ENCODE measurements around the gene RAB20. TPM values are rescaled to one million over a fixed set of nuclear protein-coding genes. Genes with fewer than 3 reads are reported as not detected.

Gene RAB20
- total and polyA plus RNA-seq, 9 of the 15 experiments (the other 6 are each of a cell fraction or from before 2014, with no cell fraction given) = 0.62 to 9.2 (median 5.4) TPM

DNA sequence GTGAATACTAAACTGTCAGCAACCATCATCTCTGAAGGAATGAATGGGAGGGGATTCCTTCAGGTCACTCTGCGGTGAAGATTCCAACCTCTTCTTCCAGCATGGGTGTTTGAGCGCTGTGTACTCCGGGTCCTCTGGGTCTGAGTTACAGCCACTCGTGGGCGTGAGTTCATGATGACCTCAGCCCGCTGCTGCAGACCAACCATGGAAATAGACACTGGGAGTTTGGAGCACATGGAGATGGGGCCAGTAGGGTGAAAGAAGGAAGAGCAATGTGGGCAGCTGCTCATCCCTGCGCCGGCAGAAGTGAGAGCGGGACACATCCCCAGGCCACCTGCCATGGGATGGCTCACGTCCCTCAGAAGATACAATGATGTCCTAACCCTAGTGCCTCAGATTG lies 16.8 kb upstream of the RAB20 start:
- Histone ChIP-seq H3K9ac (ENCODE audit: insufficient read depth in 1 of 2, low read depth in 2 of 2, low read length in 2 of 2) (no peak overlapping the region; a peak in 1 of 4 replicates), H3K4me2 (ENCODE audit: insufficient read depth, low read length) (no peak overlapping the region), H3K9me1 (ENCODE audit: control insufficient read depth, insufficient read depth, low read length) (no peaks in the 10 kb centered on the region), H3K36me3 (ENCODE audit: control insufficient read depth, insufficient read depth, low read length) (no peaks in the 10 kb centered on the region), H3K27ac (ENCODE audit: extremely low read depth, low read depth, low read length) (no peak overlapping the region), H3K27me3 (ENCODE audit: control insufficient read depth in 2 of 2, insufficient read depth in 2 of 2, low read length in 2 of 2) (no peaks in the 10 kb centered on the region), H3K9me3 (replicated peaks; ENCODE audit: control insufficient read depth, insufficient read depth, low read depth, low read length) (no peaks in the 10 kb centered on the region), H2AFZ (ENCODE audit: low read depth, low read length) (0 out of 2 replicates have a peak overlapping the region, but pooled peaks have one; percentile 55), H3K4me3 (no peak overlapping the region), H3K79me2 (ENCODE audit: control insufficient read depth, insufficient read depth, low read length) (no peaks in the 10 kb centered on the region), H3K4me1 (replicated peaks in 1 of 2; ENCODE audit: control insufficient read depth in 2 of 2, insufficient read depth in 2 of 2, low read length in 2 of 2) (peaks cover 18 to 21% of the 10 kb centered on the region in 2 experiments; a peak in 4 of 5 replicates), H4K20me1 (replicated peaks; ENCODE audit: control insufficient read depth, insufficient read depth, low read length) (no peaks in the 10 kb centered on the region)
- ATAC-seq = no peak
- TF ChIP-seq, protein P1, sequence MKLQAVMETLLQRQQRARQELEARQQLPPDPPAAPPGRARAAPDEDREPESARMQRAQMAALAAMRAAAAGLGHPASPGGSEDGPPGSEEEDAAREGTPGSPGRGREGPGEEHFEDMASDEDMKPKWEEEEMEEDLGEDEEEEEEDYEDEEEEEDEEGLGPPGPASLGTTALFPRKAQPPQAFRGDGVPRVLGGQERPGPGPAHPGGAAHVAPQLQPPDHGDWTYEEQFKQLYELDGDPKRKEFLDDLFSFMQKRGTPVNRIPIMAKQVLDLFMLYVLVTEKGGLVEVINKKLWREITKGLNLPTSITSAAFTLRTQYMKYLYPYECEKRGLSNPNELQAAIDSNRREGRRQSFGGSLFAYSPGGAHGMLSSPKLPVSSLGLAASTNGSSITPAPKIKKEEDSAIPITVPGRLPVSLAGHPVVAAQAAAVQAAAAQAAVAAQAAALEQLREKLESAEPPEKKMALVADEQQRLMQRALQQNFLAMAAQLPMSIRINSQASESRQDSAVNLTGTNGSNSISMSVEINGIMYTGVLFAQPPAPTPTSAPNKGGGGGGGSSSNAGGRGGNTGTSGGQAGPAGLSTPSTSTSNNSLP (IDR thresholded peaks at IDR 0.05; ENCODE audit: borderline replicate concordance, low read depth, low read length) = no peak
- TF ChIP-seq POLR2AphosphoS2 (IDR thresholded peaks at IDR 0.05; ENCODE audit: low read length) (no peak), BCL6 (CRISPR knock-in tag; IDR thresholded peaks at IDR 0.05) (no peak), ZNF174 (CRISPR knock-in tag; IDR thresholded peaks at IDR 0.05) (no peak), ZNF146 (CRISPR knock-in tag; IDR thresholded peaks at IDR 0.05; ENCODE audit: unreplicated experiment) (no peak), SP2 (IDR thresholded peaks at IDR 0.05; ENCODE audit: extremely low read depth, low read depth, low read length, poor library complexity, severe bottlenecking) (no peak), HMGXB4 (CRISPR knock-in tag; IDR thresholded peaks at IDR 0.05) (no peak), ZNF384 (IDR thresholded peaks at IDR 0.05; ENCODE audit: low read depth, low read length) (no peak), ZNF584 (CRISPR knock-in tag; IDR thresholded peaks at IDR 0.05; ENCODE audit: low read depth) (no peak)
- TF ChIP-seq, protein P2, sequence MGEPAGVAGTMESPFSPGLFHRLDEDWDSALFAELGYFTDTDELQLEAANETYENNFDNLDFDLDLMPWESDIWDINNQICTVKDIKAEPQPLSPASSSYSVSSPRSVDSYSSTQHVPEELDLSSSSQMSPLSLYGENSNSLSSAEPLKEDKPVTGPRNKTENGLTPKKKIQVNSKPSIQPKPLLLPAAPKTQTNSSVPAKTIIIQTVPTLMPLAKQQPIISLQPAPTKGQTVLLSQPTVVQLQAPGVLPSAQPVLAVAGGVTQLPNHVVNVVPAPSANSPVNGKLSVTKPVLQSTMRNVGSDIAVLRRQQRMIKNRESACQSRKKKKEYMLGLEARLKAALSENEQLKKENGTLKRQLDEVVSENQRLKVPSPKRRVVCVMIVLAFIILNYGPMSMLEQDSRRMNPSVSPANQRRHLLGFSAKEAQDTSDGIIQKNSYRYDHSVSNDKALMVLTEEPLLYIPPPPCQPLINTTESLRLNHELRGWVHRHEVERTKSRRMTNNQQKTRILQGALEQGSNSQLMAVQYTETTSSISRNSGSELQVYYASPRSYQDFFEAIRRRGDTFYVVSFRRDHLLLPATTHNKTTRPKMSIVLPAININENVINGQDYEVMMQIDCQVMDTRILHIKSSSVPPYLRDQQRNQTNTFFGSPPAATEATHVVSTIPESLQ (CRISPR knock-in tag; IDR thresholded peaks at IDR 0.05) = no peak
- TF ChIP-seq, protein P3, sequence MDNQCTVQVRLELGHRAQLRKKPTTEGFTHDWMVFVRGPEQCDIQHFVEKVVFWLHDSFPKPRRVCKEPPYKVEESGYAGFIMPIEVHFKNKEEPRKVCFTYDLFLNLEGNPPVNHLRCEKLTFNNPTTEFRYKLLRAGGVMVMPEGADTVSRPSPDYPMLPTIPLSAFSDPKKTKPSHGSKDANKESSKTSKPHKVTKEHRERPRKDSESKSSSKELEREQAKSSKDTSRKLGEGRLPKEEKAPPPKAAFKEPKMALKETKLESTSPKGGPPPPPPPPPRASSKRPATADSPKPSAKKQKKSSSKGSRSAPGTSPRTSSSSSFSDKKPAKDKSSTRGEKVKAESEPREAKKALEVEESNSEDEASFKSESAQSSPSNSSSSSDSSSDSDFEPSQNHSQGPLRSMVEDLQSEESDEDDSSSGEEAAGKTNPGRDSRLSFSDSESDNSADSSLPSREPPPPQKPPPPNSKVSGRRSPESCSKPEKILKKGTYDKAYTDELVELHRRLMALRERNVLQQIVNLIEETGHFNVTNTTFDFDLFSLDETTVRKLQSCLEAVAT (IDR thresholded peaks at IDR 0.05) = no peak
- no TSS peak for BruUV-seq (replicated peaks)
- FAIRE-seq = no peak
- in situ Hi-C loops (cut with MboI) (no loop called here), intact Hi-C loops (cut with micrococcal nuclease) (loop anchor here (5.0 kb wide), 1 partner anchor 71 kb away; no protein-coding TSS in a partner anchor)
- CTCF ChIA-PET (ENCODE audit: low intra/inter-chr PET ratio) = no interaction called here
- no peak for DNase-seq (ENCODE audit: extremely low read depth in 1 of 4, low spot score in 3 of 4)
- 54% methylated on average over 9 of the region's 10 CpGs for WGBS (ENCODE audit: insufficient coverage, low coverage, missing lambda C conversion rate)
- POLR2A ChIA-PET = no interaction called here
